ENCODE results near the gene UTP15. TPM values are rescaled to one million over a fixed set of nuclear protein-coding genes. Genes with fewer than 3 reads are reported as not detected.
A peak's percentile ranks its signal among the peaks of the same experiment; 100 is the strongest.

Gene UTP15
- total RNA-seq, 1 donor from 2014 or later = 12.8 TPM

- ATAC-seq (no peak), DNase-seq (no peak)
- TF ChIP-seq CTCF (IDR thresholded peaks at IDR 0.05) = no peak
- Histone ChIP-seq H3K4me3 (no peak overlapping the region), H3K9me3 (no peaks in the 10 kb centered on the region), H3K36me3 (no peaks in the 10 kb centered on the region), H3K27ac (no peak overlapping the region), H3K27me3 (ENCODE audit: low read depth) (no peaks in the 10 kb centered on the region), H3K4me1 (peaks cover 16% of the 10 kb centered on the region)
- intact Hi-C loops (cut with DNase I) = no loop called here
Measured at GRCh38 chr5:73623060-73623459, 57.5 kb downstream of the UTP15 start.

- intact Hi-C loops (cut with DNase I) = no loop called here
- H3K27ac ChIP-seq = no peak overlapping the region
- no peak for ATAC-seq
Measured at GRCh38 chr5:73623901-73624404, 58.4 kb downstream of the UTP15 start.

GRCh38 chr5:73624888-73625287, 59.3 kb downstream of the UTP15 start:
- intact Hi-C loops (cut with DNase I) = no loop called here
- Histone ChIP-seq H3K27me3 (ENCODE audit: low read depth) (no peaks in the 10 kb centered on the region), H3K4me3 (no peak overlapping the region), H3K27ac (no peak overlapping the region), H3K4me1 (peaks cover 16% of the 10 kb centered on the region), H3K9me3 (no peaks in the 10 kb centered on the region), H3K36me3 (no peaks in the 10 kb centered on the region)
- no peak for DNase-seq
- no peak for TF ChIP-seq CTCF (IDR thresholded peaks at IDR 0.05)
- no peak for ATAC-seq

More at GRCh38 chr5:73623901-73624404, 58.4 kb downstream of the UTP15 start:
- TF ChIP-seq CTCF (IDR thresholded peaks at IDR 0.05) = no peak
- Histone ChIP-seq H3K9me3 (no peaks in the 10 kb centered on the region), H3K4me1 (peaks cover 16% of the 10 kb centered on the region), H3K4me3 (no peak overlapping the region), H3K36me3 (no peaks in the 10 kb centered on the region), H3K27me3 (ENCODE audit: low read depth) (no peaks in the 10 kb centered on the region)
- no peak for DNase-seq

- peaks cover 2% of the 10 kb centered on the region for H3K27me3 ChIP-seq (ENCODE audit: low read depth)
- peaks cover 16% of the 10 kb centered on the region for H3K4me1 ChIP-seq
- H3K27ac ChIP-seq = peak overlapping the region; percentile 60
- no peaks in the 10 kb centered on the region for H3K36me3 ChIP-seq
- H3K9me3 ChIP-seq = no peaks in the 10 kb centered on the region
- intact Hi-C loops (cut with DNase I) = no loop called here
- DNase-seq (no peak), ATAC-seq (peak; percentile 63 to 69)
- H3K4me3 ChIP-seq = peak overlapping the region; percentile 76
- TF ChIP-seq CTCF (IDR thresholded peaks at IDR 0.05) = no peak
Measured at GRCh38 chr5:73625372-73625943, 59.9 kb downstream of the UTP15 start.

GRCh38 chr5:73625944-73626811, 60.6 kb downstream of the UTP15 start, which contains the start of gene ARHGEF28:
ARHGEF28 (plus strand) TSS chr5:73626196; CDS start chr5:73684852, 58,656 bp downstream.
- DNase-seq = peak; percentile 82
- TF ChIP-seq CTCF (IDR thresholded peaks at IDR 0.05) = no peak
- no peaks in the 10 kb centered on the region for H3K36me3 ChIP-seq
- ATAC-seq = peak; percentile 96 to 97
- intact Hi-C loops (cut with DNase I) = no loop called here
- H3K4me3 ChIP-seq = peak within 1 kb of the TSS; percentile 76
- peaks cover 16% of the 10 kb centered on the region for H3K4me1 ChIP-seq
- peaks cover 3% of the 10 kb centered on the region for H3K27me3 ChIP-seq (ENCODE audit: low read depth)
- H3K27ac ChIP-seq = peak within 1 kb of the TSS; percentile 65
- H3K9me3 ChIP-seq = no peaks in the 10 kb centered on the region

All from lower lobe of right lung (tissue), 2 donors.